Stimulated activated CD4-positive, alpha-beta T cell treated with anti-CD3 and anti-CD28 coated beads, Interleukin-12 subunit alpha, Interleukin-12 subunit beta, amount 100 ng/mL, for 48 hours (primary cell): Measurements from ENCODE around the gene RAD51B.
"Not testable (repeated sequence)": the region's sequence is repeated elsewhere in the genome, so short reads cannot be mapped to it uniquely, and the experiment has no call there.

ENCODE experiments used
- DNase-seq, 3 donors: peaks; one replicate each; pipeline ENCODE4 v3.0.0-alpha.2; 2020; ENCODE audit warnings: low read depth in 2 of 3, low spot score in 1 of 3

Gene RAD51B

DNA sequence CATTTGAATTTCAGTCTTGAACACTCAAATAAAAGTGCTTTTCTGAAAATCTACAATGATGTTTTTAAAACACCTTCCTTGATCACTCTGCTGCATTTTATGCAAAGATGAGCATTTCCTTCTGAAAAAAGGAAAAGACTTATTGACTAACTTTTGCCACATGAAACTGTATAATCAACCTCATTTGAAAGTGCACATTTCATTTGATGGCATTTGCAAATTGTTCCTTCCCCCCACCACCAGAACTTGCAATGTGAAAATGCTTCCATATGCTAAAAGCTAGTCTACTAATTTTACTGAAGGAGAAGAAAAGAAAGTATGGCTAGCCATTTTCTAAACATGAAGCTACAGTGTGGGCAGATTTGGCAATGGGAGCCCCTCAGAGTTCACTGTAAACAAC lies 159.2 kb downstream of the RAD51B start:
- DNase-seq = no peak

DNA sequence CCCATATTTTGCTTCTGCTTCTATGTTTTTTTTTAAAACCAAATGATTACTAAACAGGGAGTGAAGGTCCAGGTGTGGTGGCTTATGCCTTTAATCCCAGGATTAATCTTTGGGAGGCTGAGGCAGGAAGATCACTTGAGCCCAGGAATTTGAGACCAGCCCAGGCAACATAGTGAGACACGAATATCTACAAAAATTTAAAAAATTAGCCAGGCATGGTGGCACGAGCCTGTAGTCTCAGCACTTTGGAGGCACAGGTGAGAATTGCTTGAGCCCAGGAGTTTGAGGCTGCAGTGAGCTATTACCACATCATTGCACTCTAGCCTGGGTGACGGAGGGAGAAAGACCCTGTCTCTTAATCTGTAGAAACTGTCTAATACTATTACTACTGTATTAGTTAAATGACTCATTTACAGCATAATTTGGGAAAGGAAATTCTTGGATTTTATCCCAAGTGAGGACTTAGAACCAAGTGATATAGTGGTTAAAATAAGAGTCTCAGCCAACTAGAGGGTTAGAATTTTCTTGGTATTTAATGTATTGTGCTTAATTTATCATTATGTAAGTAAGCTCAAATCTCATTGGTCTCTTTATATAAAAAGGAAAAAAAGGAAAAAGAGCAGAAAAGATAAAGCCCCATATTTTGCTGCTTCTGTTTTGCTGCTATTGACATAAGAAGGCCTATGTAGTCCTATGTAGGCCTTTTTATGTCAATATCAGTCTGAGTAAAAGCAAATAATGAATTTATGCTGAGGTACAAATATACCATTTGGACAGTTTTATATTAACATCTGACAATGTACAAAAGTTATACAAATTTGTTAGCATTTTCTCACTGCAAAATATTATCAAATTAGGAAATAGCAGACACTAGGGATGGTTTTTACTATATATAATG lies 163.4 kb downstream of the RAD51B start:
- DNase-seq = no peak

DNA sequence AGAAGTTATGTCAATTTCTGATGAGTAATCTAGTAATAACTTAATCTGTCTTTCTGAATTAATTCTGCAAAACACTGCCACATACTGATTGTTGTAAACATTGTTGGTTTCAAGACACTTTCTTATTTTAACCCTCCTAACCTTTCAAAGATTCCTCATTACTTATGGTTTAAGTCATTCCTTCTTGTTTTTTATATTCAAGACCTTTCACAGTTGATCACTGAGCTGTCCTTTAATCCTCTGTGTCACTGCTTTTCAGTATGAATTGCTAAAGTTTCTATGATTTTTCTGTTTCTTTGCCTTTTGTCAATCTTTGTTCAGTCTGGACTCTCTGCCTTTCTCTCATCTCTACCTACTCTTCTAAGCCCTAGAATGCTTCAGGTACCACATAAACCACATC lies 164.7 kb downstream of the RAD51B start:
- no peak for DNase-seq

DNA sequence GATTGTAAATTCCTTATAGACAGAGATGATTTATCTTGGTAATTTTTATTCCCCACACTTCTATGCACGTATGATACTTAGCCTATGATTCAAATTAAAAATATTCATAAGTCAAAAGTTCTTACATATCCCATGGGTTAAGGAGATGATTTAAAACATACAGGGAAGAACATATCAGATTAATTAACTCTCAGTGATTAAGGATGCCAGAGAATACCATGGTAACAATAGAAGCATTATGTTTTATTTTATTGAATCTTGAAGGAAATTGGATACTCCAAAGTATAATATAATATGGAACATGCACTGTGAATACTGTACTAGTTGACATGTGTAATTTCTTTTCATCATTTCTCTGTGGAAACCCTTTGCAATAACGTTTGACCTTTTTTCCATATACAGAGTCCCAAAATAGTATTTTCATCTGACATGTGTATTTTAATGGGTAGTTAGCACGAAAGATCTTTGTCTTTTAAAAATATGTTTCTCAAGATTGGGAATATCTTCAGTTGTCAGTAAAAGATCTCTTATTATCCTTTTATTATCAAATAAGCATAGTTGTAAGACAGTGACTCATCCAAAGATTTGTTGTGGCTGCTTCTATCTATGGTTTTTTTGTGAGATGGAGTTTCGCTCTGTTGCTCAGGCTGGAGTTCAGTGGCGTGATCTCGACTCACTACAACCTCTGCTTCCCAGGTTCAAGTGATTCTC lies 166.7 kb downstream of the RAD51B start:
- DNase-seq = no peak

DNA sequence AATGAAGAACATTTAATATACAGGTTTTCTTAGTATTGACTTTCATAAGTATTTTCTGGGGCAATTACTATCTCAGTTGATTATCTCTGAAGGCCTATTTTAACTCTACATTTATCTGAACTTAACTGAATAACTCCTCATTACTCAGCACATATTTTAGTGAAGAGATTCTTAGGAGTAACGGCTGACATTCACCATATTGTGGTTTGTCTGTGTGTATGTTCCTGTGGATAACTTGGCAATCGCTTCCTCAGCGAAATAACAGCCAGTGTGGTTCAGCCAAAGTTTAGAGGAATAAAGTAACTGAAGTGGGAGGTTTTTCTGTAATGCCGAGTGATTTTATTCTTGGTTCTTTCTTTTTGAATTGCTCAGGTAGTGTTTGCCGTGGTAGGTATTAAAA lies 168.0 kb downstream of the RAD51B start:
- DNase-seq = no peak

DNA sequence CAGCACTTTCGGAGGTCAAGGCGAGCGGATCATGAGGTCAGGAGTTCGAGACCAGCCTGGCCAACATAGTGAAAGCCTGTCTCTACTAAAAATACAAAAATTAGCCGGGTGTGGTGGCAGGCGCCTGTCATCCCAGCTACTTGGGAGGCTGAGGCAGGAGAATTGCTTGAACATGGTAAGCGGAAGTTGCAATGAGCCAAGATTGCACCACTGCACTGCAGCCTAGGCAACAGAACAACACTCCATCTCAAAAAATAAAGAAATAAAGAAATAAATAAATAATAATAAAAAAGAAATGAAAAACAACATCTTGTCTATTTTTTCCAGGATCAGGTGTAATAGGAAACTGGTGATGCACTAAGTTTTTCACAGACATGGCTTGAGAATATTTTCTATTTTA lies 168.6 kb downstream of the RAD51B start:
- not testable (repeated sequence) for DNase-seq

DNA sequence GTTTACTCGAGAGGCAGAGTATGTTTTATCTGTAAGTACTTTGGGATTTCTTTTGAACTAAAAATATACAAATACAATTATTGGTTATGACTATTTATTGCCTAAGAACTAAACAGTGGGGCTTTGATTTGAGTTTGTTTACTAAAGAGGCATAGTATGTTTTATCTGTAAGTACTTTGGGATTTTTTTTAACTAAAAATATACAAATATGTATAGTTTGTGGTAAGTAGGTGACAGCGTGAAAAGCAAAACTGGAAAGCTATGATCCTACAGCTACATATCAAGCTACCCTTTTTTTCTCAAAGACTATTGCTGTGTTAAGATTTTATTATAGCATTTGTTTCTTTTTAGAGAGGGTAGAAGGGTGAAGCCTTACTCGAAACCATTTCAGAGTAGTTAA lies 171.0 kb downstream of the RAD51B start:
- no peak for DNase-seq

DNA sequence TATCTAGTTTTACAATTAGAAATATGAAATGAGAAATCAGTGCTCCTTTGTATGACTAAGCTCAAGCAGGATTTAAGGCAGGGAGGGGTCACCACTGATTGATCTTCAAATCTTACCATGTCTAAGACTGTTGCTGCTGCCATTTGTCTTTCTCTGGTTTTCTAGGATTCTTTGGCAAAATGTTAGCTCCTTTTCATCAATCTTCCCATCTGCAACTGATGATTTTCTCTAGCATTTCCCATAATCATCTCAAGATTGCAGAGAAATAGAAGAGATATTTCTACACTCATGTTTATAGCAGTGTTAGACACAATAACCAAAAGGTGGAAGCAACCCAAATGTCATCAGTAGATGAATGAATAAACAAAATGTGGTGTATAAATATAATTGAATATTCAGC lies 175.0 kb downstream of the RAD51B start:
- DNase-seq = no peak

DNA sequence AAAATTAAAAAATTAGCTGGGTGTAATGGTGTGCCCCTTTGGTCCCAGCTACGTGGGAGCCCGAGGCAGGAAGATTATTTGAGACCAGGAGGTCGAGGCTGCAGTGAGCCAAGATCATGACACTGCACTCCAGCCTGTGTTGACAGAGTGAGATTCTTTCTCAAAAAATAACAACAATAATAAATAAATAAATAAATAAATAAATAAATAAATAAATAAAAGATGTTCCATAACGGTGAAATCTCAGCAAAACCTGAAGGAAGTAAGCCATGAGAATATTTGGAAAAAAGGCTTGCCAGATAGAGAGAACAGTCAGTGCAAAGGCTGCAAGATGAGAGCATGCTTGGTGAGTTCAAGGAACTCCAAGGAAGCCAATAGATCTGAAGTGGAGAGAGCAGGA lies 176.7 kb downstream of the RAD51B start:
- no peak for DNase-seq

DNA sequence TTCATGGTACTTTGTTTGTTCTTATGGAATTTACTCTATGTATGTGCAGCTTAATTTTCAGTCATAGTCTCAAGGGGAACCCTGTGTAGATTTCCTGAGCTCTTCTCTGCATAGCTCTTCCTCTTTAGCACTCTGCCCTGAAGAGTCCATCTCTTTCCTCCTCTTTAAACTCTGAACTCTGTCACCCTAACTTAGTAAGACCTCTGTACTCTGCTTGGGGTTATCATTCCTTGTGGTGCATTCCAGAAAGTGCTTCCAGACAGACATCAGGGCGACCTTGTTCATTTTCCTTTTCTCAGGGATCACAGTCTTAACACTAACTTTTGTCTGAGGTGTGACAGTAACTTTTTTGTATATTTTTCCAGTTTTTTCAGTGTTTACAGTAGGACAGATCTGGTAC lies 179.3 kb downstream of the RAD51B start:
- no peak for DNase-seq

DNA sequence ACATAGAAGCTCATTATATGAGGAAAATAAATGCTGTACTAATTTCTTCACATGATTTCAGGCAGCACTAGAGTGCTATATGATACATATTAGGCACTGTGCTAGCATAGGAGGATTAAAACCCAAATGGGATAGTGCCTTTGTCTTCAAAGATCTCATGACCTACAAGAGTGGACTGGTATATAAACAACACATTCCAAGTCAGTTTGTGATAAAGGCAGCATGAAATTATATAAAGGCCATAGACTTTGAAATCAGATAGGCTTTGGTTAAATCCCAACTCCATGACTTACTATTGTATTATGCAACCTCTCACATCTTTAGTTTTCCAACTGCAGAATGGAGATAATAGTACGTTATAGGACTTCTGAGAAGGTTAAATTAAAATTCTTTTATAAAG lies 179.7 kb downstream of the RAD51B start:
- no peak for DNase-seq

DNA sequence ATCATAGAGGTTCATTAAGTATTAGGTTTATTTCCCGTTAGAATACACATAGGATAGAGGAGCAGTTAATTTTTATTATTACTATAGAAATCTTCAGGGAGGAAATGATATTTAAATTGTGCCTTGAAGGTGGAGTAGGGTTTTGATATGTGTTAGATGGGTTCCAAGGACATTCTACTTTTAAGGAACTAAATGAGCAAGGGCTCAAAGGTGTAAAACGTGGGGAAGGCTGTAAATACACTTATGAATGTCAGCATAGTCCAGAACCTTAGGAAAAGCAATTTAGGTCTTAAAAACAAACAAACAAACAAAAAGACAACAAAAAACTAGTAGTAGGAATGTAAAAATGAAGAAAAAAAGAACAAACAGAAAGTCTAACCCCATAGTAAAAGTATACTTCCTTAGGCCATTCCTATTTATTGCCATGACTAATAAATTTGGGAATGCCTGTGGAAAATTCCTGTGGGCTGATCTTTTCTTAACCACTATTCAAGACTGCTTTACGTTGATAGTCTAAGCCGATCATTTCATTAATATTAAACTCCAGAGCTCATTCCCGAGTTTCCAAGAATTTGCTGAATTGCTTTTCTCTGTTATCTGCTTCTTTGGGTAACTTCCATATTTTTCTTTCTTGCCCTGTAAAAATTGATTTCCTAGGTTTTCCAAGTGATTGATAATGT lies 180.3 kb downstream of the RAD51B start:
- no peak for DNase-seq

DNA sequence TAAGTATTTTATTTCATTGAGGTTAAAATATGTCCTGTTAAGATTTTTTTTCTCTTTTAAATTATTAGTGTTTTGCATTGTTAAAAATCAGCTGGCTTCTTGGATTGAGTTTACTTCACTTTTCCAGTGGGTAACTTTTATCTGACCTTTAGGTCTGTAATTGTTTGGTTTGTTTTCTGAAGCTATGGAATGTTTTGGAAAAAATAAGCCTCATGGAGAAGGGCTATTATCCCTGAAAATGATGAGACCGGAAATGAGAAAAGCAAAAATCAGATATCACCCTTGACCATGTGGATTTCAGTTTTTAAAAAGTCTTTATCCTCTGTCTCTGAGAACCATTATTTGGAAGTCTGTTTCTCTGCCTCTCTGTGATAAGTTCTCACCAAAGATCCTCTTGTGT lies 180.9 kb downstream of the RAD51B start:
- no peak for DNase-seq

DNA sequence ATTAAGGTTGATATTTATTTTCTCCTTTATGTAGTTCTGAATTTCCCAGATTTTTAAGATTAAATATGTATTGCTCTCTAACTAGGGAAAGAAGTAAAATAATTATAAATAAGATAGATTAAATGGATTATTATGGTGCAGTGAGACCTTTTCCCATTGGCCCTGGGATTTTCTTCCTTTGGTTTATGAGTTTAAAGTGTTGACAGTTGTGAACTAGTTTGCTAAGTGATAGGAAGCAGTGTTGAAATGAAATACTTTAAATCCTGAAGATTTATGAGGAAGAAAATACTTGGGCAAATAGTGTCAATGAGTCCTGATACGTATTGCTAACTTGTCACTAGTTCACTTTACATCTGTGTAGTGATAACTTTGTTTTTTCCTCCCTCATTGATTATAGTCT lies 188.9 kb downstream of the RAD51B start:
- no peak for DNase-seq

DNA sequence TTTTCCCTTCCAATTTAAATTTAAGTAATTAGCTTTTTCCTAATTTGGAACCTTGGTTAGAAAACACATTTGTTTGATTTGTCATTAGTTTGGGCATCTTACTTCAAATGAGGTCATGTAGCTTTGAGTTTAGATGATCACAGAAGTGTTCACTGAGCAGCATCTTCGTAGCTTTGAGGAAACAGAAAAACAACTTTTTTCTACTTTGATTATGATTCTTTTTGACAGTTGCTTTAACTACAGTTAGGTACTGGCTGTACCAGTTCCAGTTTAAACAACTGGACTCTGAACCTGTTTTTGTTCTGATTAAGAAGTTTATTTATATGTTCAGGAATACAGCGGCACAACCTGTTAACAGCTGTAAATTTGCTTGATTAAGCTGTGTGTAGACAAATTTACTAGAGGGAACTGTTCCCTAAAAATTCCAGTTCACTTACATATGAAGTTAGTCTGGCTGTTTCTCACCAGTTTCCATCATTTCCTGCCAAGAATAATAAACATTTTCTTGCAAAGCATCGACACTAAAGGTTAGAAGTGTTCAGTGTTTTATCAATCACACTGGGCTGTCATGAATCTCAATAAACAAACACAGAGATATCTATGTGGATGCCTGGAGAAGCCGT lies 191.9 kb downstream of the RAD51B start:
- DNase-seq = no peak

DNA sequence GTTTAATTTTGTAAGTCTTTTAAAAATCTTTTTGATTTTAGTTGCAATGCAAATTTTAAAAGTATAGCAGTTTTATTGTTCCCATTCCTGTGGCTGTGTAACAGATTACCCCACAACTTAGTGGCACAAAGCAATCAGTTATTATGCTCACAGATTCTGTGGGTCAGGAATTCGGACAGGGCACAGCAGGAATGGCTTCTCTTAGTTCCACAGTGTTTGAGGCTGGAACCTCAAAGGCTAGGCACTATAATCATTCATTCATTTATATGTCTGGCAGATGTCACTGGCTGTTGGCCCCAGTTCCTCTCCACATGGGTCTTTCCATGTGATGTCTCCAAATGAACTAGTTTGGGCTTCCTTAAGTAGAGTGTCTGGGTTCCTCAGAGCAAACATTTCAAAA lies 193.3 kb downstream of the RAD51B start:
- no peak for DNase-seq

DNA sequence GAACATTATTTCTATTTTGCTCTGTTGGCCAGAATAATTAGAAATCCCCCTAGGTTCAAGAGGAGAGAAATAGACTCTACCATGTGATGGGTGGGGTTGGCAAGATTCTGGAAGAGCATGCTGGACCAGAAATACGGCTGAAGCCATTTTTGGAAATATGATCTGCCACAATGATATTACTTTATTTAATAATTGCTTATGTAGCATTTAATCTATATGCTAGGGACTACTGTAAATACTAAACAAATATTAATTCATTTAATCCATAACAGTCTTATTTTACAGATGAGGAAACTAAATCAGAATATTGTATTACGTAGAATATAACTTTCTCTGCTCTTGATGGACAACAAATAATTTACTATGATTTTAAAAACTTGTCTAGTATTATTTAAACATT lies 193.7 kb downstream of the RAD51B start:
- no peak for DNase-seq

DNA sequence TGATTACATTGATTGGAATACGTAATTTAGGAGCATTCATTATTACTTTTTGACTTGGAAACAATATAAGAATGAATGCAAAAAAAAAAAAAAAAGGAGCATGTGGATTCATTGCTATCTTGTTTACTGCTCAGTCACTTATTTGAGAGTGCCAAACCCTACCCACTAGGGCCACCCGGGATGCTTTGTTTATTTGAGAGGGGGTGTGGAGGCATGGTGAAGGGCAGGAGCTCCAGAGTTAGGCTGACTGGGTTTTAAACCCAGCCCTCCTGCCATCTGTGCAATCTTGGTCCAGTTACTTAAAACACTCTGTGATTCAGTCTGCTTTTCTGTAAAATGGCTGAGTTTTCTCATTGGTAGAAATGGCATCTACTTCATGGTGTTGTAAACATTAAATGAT lies 195.2 kb downstream of the RAD51B start:
- no peak for DNase-seq

DNA sequence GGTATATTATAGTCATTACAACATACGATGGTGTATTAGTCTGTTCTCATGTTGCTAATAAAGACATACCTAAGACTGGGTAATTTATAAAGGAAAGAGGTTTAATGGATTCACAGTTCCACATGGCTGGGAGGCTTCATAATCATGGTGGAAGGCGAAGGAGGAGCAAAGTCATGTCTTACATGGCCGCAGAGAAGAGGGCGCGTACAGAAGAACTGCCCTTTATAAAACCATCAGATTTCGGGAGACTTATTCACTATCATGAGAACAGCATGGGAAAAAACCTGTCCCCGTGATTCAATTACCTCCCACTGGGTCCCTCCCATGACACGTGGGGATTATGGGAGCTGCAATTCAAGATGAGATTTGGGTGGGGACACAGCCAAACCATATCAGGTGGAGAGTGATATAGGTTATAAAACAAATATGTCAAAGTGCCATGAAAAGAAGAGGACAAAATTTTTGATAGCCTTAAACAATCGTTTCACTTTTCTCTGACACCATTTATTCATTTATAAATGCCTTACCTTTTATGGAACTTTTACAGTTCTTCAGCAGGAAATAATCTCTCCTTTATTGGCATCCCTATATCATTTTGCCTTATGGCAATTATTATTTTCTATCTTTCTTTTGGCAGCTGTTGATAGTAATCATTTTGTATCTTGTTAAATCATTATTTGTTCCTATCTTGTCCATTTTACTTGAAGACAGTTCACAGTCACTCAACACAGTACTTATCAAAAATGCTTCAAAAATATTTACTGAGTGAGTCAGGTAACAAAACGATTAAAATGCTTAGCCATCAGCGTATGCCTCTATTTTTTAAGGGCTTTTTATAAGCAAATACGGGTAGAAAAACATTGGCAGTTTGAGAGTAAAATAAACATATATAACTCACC lies 196.0 kb downstream of the RAD51B start:
- DNase-seq = no peak

DNA sequence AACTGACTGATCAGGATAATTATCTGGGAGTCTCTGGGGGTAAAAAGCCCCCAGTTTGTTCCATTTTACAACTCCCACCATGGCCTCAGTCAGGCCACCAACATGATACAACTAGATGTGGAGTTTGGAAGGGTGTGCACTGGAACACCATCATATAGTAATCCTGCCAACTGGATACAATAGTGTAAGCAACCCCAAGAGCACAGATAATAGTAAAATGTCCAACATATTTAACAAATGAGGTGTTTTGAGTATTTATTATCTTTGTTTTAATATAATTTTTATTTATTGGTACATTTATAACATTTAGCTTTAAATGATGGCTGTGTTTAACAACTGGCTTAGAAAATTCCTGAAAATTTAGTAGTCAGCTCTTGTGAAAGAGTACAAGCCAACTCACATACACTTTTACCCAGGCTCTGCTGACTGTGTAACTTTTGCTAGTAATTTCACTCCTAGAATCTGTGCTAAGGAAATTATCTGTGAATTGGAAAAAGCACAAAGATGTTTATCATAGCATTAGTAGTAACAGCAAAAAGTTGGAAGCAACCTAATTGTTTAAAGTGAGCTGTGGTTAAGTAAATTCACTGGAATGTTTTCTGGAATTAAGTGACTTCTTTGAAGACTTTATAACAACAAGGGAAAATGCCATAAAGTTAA lies 196.8 kb downstream of the RAD51B start:
- DNase-seq = no peak
